Measurements from ENCODE around the gene MAD1L1. TPM values are rescaled to one million over a fixed set of nuclear protein-coding genes. Genes with fewer than 3 reads are reported as not detected.

MAD1L1 gene
- total and polyA plus RNA-seq, 2 donors (not counting 3 experiments of a cell fraction or from before 2014, with no cell fraction given), result 34.1 to 42.3 TPM

DNA sequence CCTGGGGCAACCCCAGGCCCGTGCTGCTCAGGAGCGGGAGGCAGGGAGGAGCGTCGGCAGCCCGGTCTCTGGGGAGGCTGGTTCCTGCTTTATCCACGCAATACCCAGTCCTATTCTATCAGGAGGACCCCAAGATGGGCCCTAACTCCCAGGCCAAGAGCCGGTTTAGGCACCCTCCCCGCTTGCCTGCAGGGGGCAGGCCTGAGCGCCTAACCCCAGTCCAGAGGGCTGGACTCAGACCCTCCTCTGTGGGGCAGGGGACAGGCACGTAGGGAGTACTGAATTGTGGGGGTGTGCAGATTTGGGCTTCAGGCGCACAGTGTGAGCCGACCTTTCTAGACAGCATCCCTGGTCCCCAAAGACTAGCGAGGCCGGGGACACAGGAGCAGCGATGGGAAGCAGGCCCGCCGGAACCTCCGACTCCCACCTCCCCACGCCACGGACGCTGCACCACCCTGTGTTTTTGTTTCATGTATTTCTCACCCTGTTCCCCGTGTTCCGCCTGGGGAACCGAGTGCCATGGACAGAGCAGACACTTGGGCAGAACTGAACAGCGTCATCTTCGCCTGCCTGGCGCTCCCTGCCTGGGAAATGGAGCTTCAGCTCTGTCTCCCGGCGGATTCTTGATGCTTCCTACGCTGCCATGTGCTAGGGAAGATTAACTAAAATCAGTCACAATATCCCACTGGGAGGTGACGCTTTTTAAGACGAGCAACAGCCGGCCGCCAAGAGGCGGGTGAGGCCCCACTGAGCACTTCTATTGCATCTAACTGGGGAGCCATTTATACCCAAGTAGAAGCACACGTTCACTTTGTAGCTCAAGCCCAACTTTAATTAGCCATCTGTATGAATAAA lies 14.6 kb upstream of the MAD1L1 start:
- H3K4me2 ChIP-seq (ENCODE audit: insufficient read depth, low read length), result no peak overlapping the region
- H4K20me1 ChIP-seq (replicated peaks; ENCODE audit: control insufficient read depth, extremely low read depth, insufficient read depth, low read length), result no peaks in the 10 kb centered on the region
- dilution Hi-C loops (cut with MboI; ENCODE audit: extremely low pct_ligation_motif_present, low sequenced_read_pairs), result no loop called here
- no peaks in the 10 kb centered on the region for H3K36me3 ChIP-seq (ENCODE audit: control insufficient read depth in 2 of 2, extremely low read depth in 1 of 2, insufficient read depth in 2 of 2, low read length in 2 of 2)
- H3K4me3 ChIP-seq (replicated peaks in 1 of 3; ENCODE audit: insufficient read depth in 1 of 3, low read depth in 1 of 3, low read length in 3 of 3), result no peak overlapping the region
- no peak overlapping the region for H2AFZ ChIP-seq (ENCODE audit: low read depth, low read length)
- H3K27ac ChIP-seq (ENCODE audit: insufficient read depth, low read depth, low read length), result no peak overlapping the region
- H3K9me3 ChIP-seq (replicated peaks; ENCODE audit: control insufficient read depth, insufficient read depth, low read length), result no peaks in the 10 kb centered on the region
- DNase-seq (ENCODE audit: low read depth, low spot score) (peak; percentile 24), FAIRE-seq (no peak)
- H3K27me3 ChIP-seq (ENCODE audit: control insufficient read depth in 2 of 2, insufficient read depth in 2 of 2, low read length in 2 of 2), result no peaks in the 10 kb centered on the region
- BruUV-seq (replicated peaks), result no TSS peak
- H3K4me1 ChIP-seq (ENCODE audit: control insufficient read depth, extremely low read depth, insufficient read depth, low read length), result peaks cover 22% of the 10 kb centered on the region
- TF ChIP-seq CTCF (IDR thresholded peaks at IDR 0.05; ENCODE audit: extremely low read depth in 1 of 2, insufficient read depth in 1 of 2, low read depth in 1 of 2, low read length in 2 of 2) (peak; percentile 72 to 83), JUN (IDR thresholded peaks at IDR 0.05; ENCODE audit: borderline replicate concordance, insufficient read depth, insufficient read length, low read depth) (no peak)
- intact Hi-C loops (cut with micrococcal nuclease), result loop anchor here (1.0 kb wide), 1 partner anchor 101 kb away; no protein-coding TSS in a partner anchor
- POLR2A ChIA-PET, result no interaction called here
- CTCF ChIA-PET, result interaction anchor here (0.8 to 4.4 kb wide), 7 partner anchors 12 to 112 kb away, joined by 3 to 69 read pairs (median 5); no protein-coding TSS in a partner anchor
- no peaks in the 10 kb centered on the region for H3K79me2 ChIP-seq (ENCODE audit: control insufficient read depth, insufficient read depth, low read length)
- no peaks in the 10 kb centered on the region for H3K9me1 ChIP-seq (replicated peaks; ENCODE audit: control insufficient read depth, extremely low read depth, insufficient read depth, low read length)
- no peak overlapping the region for H3K9ac ChIP-seq (replicated peaks; ENCODE audit: extremely low read depth, insufficient read depth, low read length)
